ENCODE data around the gene SETSIP. TPM values are rescaled to one million over a fixed set of nuclear protein-coding genes. Genes with fewer than 3 reads are reported as not detected.

SETSIP gene, protein sequence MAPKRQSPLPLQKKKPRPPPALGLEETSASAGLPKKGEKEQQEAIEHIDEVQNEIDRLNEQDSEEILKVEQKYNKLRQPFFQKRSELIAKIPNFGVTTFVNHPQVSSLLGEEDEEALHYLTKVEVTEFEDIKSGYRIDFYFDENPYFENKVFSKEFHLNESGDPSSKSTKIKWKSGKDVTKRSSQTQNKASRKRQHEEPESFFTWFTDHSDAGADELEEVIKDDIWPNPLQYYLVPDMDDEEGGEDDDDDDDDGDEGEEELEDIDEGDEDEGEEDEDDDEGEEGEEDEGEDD
- total RNA-seq: not detected

DNA sequence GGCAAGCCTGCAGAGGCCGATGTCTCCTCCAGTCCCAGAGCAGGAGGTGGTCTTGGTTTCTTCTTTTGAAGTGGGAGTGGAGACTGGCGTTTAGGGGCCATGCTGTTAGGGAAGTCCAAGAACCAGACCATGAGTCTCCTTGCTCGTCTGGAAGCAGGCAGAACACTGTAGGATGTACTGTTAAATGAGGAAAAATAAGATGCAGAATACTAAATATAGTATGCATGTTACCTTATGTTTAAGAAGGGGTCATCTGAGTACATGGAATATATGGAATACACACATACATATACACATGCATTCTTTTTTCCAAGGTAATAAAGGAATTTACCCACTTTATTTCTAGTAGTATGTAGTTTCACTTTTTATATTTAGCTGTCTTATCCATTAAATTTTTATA, at the start of gene SETSIP:
SETSIP (minus strand) TSS at position 101 of the 400 bp plus-strand sequence; CDS start at position 101, 0 bp downstream.
- no peak within 1 kb of the TSS for H3K4me3 Mint-ChIP-seq
- H3K4me1 Mint-ChIP-seq: peaks cover 6% of the 10 kb centered on the region
- H3K36me3 Mint-ChIP-seq (ENCODE audit: low read depth): no peaks in the 10 kb centered on the region
- no peaks in the 10 kb centered on the region for H3K9me3 Mint-ChIP-seq
- ChIA-PET POLR2A (no interaction called here), CTCF (interaction anchor here (0.9 to 1.1 kb wide), 2 partner anchors 11 to 49 kb away, joined by 3 read pairs; no protein-coding TSS in a partner anchor)
- H3K27ac Mint-ChIP-seq: no peak within 1 kb of the TSS
- no peak for DNase-seq
- peaks cover 4% of the 10 kb centered on the region for H3K27me3 Mint-ChIP-seq

DNA sequence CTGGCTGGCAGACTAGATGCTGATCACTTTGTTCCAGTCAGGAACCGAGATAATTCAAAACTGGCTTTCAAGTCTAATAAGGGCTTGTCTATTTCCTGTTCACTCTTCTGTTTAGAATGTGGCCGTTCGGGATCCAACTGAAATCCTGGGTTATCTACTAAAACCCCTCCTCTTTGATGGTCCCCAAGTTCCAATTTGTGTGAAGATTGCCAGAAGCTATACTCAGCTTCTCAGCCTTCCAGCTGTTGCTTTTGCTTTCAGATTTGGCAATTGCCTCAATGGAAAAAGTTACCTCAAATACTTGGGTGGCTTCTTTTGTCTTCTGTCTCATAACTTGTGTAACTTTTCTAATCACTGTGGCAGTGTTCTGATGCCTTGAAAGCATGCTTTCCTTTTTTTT, 48.7 kb upstream of the SETSIP start:
- ChIA-PET POLR2A (no interaction called here), CTCF (interaction anchor here (1.1 kb wide), 1 partner anchor 48 kb away, joined by 3 read pairs; no protein-coding TSS in a partner anchor)
- Mint-ChIP-seq H3K4me1 (peaks cover 8% of the 10 kb centered on the region), H3K27ac (no peak overlapping the region), H3K9me3 (no peaks in the 10 kb centered on the region), H3K27me3 (no peaks in the 10 kb centered on the region), H3K4me3 (no peak overlapping the region), H3K36me3 (ENCODE audit: low read depth) (no peaks in the 10 kb centered on the region)
- peak; percentile 11 for DNase-seq

DNA sequence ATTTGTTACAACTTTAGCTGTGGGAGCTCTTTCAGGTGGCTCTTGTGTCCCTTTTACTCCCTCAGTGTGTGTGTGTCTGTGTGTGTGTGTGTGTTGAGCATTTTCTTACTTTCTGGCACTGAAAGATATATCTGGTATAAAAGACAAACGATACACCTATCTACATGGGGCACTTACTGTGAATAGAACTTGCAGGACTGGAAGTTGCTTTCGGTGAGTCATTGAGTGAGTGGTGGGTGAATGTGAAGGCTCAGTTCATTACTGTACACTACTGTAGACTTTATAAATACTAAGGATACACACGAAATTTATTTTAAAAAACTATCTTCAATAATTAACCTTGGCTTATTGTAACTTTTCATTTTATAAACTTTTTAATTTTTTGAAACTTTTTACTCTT, 43.6 kb upstream of the SETSIP start:
- no peak overlapping the region for H3K27ac Mint-ChIP-seq
- H3K4me1 Mint-ChIP-seq: peaks cover 12% of the 10 kb centered on the region
- no peaks in the 10 kb centered on the region for H3K36me3 Mint-ChIP-seq (ENCODE audit: low read depth)
- no peak overlapping the region for H3K4me3 Mint-ChIP-seq
- DNase-seq: no peak
- no peaks in the 10 kb centered on the region for H3K9me3 Mint-ChIP-seq
- no peaks in the 10 kb centered on the region for H3K27me3 Mint-ChIP-seq
- CTCF ChIA-PET: interaction anchor here (0.6 to 0.7 kb wide), 2 partner anchors 288 to 1280 kb away, joined by 3 read pairs; no protein-coding TSS in a partner anchor
- POLR2A ChIA-PET: no interaction called here

DNA sequence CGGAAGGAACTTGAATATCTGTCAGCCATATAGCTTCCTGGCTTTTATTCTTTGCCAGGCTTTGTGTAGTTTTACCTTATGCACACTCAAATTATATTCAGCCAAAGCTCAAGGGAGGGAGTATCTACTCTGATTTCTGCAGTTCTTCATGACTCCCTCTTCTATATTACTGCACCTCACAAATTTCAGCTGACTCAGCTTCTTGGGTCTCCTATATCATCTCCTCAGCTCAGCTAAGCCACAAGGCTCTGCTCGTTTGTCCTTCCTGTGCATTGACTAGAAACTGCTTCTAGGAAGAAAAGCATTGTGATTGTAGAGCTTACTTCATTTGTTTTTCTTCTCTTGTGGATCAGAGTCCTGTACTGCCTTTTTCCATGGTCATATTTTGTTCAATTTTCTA, 42.3 kb upstream of the SETSIP start:
- POLR2A ChIA-PET: no interaction called here
- H3K36me3 Mint-ChIP-seq (ENCODE audit: low read depth): no peaks in the 10 kb centered on the region
- H3K9me3 Mint-ChIP-seq: no peaks in the 10 kb centered on the region

DNA sequence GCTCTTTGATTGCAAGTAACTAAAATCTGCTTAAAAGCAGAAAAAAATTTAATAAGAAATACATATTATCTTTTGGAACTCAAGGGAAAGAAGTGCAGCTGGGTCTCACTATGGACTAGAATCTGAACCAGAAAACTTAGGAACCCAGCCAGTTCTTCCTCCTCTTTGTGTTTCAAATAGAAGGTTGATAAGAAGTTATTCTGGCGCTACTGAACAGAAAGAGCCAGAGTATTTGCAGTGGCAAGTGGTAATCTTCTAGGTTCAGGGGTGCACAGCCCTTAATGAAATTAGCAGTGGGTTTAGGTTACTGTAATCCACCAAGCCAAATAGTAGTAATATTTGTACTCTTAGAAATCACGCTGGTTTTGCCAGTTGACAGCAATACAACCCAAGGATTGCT, 33.4 kb upstream of the SETSIP start:
- Mint-ChIP-seq H3K27ac (no peak overlapping the region), H3K36me3 (ENCODE audit: low read depth) (no peaks in the 10 kb centered on the region), H3K9me3 (no peaks in the 10 kb centered on the region), H3K27me3 (no peaks in the 10 kb centered on the region), H3K4me3 (no peak overlapping the region), H3K4me1 (no peaks in the 10 kb centered on the region)
- POLR2A ChIA-PET: no interaction called here
- no peak for DNase-seq
- CTCF ChIA-PET: no interaction called here

More for the DNA sequence above, 42.3 kb upstream of the SETSIP start:
- H3K4me1 Mint-ChIP-seq: peaks cover 10% of the 10 kb centered on the region
- CTCF ChIA-PET: interaction anchor here (0.5 to 1.5 kb wide), 3 partner anchors 13 to 81 kb away, joined by 4 to 6 read pairs (median 4); no protein-coding TSS in a partner anchor
- H3K4me3 Mint-ChIP-seq: no peak overlapping the region
- DNase-seq: no peak
- no peaks in the 10 kb centered on the region for H3K27me3 Mint-ChIP-seq
- H3K27ac Mint-ChIP-seq: no peak overlapping the region

DNA sequence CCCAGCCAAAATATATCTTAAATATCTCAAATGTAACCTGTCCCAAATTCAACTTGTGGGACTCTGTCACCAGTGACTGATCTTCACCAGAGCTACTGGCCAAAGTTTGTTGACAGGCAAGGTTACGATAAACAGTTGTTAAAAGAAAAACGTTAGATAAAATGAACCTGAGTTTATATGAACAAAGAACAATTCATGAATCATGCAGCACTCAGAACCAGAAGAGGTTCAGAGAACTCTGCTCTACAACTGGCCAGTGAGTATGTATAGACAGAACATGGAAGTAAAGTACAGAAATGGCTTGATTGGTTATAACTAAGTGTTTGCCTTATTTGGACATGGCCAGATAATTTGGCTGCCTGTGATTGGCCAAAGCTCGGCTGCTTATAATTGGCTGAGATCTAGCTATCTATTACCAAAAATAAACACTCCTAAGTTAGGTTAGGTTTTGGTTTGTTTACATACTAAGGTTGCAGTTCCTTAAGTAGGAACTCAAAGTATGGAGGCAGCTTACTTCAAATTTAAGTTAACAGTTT, 30.4 kb upstream of the SETSIP start:
- H3K9me3 Mint-ChIP-seq: no peaks in the 10 kb centered on the region
- no peaks in the 10 kb centered on the region for H3K4me1 Mint-ChIP-seq
- H3K36me3 Mint-ChIP-seq (ENCODE audit: low read depth): no peaks in the 10 kb centered on the region
- no peaks in the 10 kb centered on the region for H3K27me3 Mint-ChIP-seq
- ChIA-PET POLR2A (no interaction called here), CTCF (interaction anchor here (0.8 kb wide), 1 partner anchor 45 kb away, joined by 3 read pairs; no protein-coding TSS in a partner anchor)
- no peak for DNase-seq
- no peak overlapping the region for H3K27ac Mint-ChIP-seq
- no peak overlapping the region for H3K4me3 Mint-ChIP-seq

DNA sequence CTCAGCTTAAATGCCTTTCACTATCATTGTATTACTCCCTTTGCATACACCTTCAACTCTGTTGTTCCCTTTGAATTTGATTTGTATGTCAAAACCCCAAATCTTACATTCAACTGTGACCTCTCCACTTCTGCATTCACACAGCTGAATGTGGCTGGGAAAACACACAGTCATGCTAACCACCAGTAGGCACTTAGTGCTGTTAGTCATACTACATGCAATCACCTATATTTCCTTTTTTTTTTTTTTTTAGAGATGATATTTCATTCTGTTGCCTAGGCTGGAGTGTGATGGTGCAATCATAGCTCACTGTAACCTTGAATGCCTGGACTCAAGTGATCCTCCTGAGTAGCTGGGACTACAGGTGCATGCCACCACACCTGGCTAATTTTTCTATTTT, 21.1 kb upstream of the SETSIP start:
- no peaks in the 10 kb centered on the region for H3K4me1 Mint-ChIP-seq
- no peak overlapping the region for H3K4me3 Mint-ChIP-seq
- H3K27me3 Mint-ChIP-seq: no peaks in the 10 kb centered on the region
- POLR2A ChIA-PET: no interaction called here
- H3K36me3 Mint-ChIP-seq (ENCODE audit: low read depth): no peaks in the 10 kb centered on the region
- no peak overlapping the region for H3K27ac Mint-ChIP-seq
- no peak for DNase-seq
- H3K9me3 Mint-ChIP-seq: no peaks in the 10 kb centered on the region
- CTCF ChIA-PET: interaction anchor here (0.8 kb wide), 1 partner anchor 90 kb away, joined by 3 read pairs; no protein-coding TSS in a partner anchor

DNA sequence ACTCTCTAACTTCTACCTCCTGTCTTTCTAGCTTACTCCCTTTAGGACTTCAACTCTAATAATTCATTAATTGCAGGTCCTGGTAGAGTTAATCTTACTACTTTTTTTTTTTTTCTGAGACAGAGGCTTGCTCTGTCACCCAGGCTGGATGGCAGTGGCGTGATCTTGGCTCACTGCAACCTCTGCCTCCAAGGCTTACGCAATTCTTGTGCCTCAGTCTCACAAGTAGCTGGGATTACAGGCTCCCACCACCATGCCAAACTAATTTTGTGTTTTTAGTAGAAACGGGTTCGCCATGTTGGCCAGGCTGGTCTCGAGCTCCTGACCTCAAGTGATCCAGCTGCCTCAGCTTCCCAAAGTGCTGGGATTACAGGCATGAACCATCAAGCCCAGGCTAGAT, 20.7 kb upstream of the SETSIP start:
- Mint-ChIP-seq H3K9me3 (no peaks in the 10 kb centered on the region), H3K4me3 (no peak overlapping the region), H3K27ac (no peak overlapping the region), H3K4me1 (no peaks in the 10 kb centered on the region), H3K27me3 (no peaks in the 10 kb centered on the region), H3K36me3 (ENCODE audit: low read depth) (no peaks in the 10 kb centered on the region)
- no peak for DNase-seq
- ChIA-PET POLR2A (interaction anchor here (0.6 kb wide), 2 partner anchors 320 to 1336 kb away, joined by 5 to 6 read pairs; no protein-coding TSS in a partner anchor), CTCF (interaction anchor here (0.8 kb wide), 1 partner anchor 90 kb away, joined by 3 read pairs; no protein-coding TSS in a partner anchor)

DNA sequence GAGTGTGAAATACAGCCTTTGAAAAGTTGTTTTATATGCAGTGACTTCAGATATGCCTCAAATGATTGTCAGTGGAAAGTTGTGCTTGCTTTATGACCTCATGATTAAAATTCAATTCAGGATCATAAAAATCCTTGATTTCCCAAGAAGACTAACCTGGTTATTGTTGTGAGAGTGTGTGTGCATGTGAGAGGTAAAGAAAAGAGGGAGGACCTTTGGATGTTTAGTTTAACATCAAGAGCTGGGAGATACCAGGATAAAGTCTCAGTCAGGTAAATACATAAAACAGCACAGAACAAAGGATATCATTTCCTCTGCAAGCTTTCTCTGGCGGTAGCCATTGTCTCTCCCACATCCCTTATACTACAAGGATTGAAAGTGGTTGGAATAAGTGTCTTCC, 19.4 kb upstream of the SETSIP start:
- H3K36me3 Mint-ChIP-seq (ENCODE audit: low read depth): no peaks in the 10 kb centered on the region
- no peak for DNase-seq
- H3K27me3 Mint-ChIP-seq: no peaks in the 10 kb centered on the region
- no peak overlapping the region for H3K4me3 Mint-ChIP-seq
- CTCF ChIA-PET: no interaction called here
- POLR2A ChIA-PET: no interaction called here
- no peak overlapping the region for H3K27ac Mint-ChIP-seq
- no peaks in the 10 kb centered on the region for H3K4me1 Mint-ChIP-seq
- no peaks in the 10 kb centered on the region for H3K9me3 Mint-ChIP-seq

DNA sequence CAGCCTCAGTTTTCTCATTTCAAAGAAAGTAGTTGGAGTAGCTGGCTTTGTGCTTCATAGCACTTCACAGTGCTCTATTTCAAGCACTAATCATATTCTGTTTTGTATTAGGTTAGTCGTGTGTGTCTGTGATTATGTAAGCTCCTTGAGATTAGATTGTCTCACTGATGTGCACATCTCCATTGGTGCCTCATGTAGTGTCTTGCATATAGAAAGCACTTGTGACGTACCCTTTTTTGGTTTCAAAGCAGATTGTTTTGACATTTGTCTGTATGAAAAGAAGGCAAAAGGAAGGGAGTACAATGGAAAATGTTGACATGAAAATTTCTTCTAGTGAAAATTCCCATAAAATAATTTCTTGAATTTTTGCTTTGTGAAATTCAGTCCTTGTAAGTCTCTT, 18.9 kb upstream of the SETSIP start:
- Mint-ChIP-seq H3K9me3 (no peaks in the 10 kb centered on the region), H3K27me3 (no peaks in the 10 kb centered on the region), H3K36me3 (ENCODE audit: low read depth) (no peaks in the 10 kb centered on the region), H3K4me3 (no peak overlapping the region), H3K4me1 (no peaks in the 10 kb centered on the region), H3K27ac (no peak overlapping the region)
- POLR2A ChIA-PET: no interaction called here
- no peak for DNase-seq
- CTCF ChIA-PET: no interaction called here

DNA sequence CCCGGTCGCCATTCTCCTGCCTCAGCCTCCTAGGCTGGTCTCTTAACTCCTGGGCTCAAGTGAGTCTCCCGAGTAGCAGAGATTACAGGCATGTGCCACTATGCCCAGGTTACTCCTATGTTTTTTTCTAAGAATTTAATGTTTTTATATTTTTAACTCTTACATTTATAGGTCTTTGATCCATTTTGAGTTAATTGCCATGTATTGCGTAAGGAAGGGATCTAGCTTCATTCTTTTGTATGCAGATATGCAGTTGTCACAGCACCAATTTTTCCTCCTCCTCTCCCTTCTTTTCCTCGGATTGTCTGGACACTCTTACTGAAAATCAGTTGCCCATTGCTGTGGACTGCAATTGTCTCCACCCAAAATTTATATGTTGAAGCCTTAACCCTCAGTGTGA, 16.4 kb upstream of the SETSIP start:
- H3K9me3 Mint-ChIP-seq: no peaks in the 10 kb centered on the region
- no peaks in the 10 kb centered on the region for H3K27me3 Mint-ChIP-seq
- ChIA-PET POLR2A (no interaction called here), CTCF (no interaction called here)
- no peak for DNase-seq
- H3K4me1 Mint-ChIP-seq: no peaks in the 10 kb centered on the region
- H3K27ac Mint-ChIP-seq: no peak overlapping the region
- no peaks in the 10 kb centered on the region for H3K36me3 Mint-ChIP-seq (ENCODE audit: low read depth)
- no peak overlapping the region for H3K4me3 Mint-ChIP-seq

DNA sequence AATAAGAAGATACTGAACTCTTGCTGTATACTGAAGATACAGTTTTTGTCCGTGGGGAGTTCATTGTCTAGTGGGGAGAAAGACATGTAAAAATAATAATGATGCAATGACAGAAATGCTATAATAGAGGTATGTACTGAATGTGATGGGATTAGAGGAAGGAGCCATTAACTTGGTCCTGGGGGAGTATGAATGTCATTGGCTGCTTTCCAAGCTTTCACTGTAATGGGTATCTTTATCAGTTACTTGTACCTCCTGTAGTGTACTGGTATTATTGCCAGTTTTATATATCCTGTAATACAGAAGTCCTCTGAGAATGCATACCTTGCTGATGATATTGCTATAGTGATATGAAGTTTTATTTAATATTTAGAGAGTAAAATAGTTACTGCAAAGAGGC, 12.3 kb upstream of the SETSIP start:
- POLR2A ChIA-PET: no interaction called here
- peaks cover 7% of the 10 kb centered on the region for H3K36me3 Mint-ChIP-seq (ENCODE audit: low read depth)

DNA sequence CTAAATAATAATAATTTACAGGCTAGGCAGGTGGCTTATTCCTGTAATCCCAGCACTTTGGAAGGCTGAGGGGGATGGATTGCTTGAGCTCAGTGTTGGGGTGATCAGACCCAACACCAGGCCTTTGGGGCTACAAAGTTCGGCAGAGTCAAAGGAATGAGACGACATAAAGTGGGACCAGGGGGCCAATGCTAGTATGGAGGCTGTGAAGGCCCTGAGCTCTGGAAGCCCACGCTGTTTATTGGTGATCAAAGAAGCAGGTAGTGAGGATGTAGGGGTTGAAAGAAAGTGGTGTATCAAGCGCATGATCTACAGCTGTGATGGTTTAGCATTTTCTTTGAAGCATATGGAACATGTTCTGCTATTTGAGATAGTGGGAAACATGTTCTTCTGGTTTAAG, 10.5 kb upstream of the SETSIP start:
- CTCF ChIA-PET: interaction anchor here (1.1 kb wide), 1 partner anchor 54 kb away, joined by 3 read pairs; no protein-coding TSS in a partner anchor
- Mint-ChIP-seq H3K27ac (no peak overlapping the region), H3K4me3 (no peak overlapping the region), H3K27me3 (no peaks in the 10 kb centered on the region), H3K36me3 (ENCODE audit: low read depth) (peaks cover 11% of the 10 kb centered on the region), H3K4me1 (peaks cover 10% of the 10 kb centered on the region), H3K9me3 (peaks cover 14% of the 10 kb centered on the region)
- DNase-seq: no peak
- POLR2A ChIA-PET: no interaction called here

More for the DNA sequence above, 12.3 kb upstream of the SETSIP start:
- H3K9me3 Mint-ChIP-seq: peaks cover 14% of the 10 kb centered on the region
- no peak overlapping the region for H3K27ac Mint-ChIP-seq
- H3K4me3 Mint-ChIP-seq: no peak overlapping the region
- H3K4me1 Mint-ChIP-seq: no peaks in the 10 kb centered on the region
- CTCF ChIA-PET: no interaction called here
- DNase-seq: no peak
- no peaks in the 10 kb centered on the region for H3K27me3 Mint-ChIP-seq

Data from activated CD4-positive, alpha-beta T cell treated with anti-CD3 and anti-CD28 coated beads, Interleukin-2, amount 10 ng/mL, durations not matched to agents 7 days and 5 days (primary cell).